GM12873 (cell line): Measurements from ENCODE around the gene TBC1D9B.

ENCODE experiments used
- CTCF ChIP-seq: IDR thresholded peaks from 2 replicates; pipeline ENCODE4 v1.5.1; 2012; ENCODE audit warnings: low read depth, mild to moderate bottlenecking, moderate library complexity, low read length, control low read depth; ENCODE audit not compliant: insufficient read depth; ENCODE audit errors: missing control alignments

Gene TBC1D9B

GRCh38 chr5:179927824-179928223 lies 20.1 kb upstream of the TBC1D9B start:
- TF ChIP-seq CTCF, result no peak

- TF ChIP-seq CTCF, result no peak
Measured at GRCh38 chr5:179926657-179927056, 19.0 kb upstream of the TBC1D9B start.

DNA sequence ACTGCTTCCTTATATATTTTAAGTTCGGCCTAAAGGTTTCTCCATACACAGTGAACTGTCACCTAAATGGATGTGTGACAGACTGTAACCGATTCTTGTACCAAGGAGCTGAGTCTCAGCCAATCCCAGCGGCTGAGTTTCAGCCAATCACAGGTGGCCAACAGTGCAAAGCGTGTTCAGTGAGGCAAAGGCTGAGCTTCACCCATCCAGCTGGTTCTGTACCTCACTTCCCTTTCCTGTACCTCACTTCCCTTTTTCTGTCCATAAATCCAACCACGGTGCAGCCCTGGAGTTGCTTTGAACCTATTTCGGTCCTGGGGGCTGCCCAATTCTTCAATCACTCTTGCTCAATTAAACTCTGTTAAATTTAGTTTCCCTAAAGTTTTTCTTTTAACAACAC lies 15.7 kb upstream of the TBC1D9B start:
- TF ChIP-seq CTCF, result no peak

GRCh38 chr5:179920175-179920574 lies 12.5 kb upstream of the TBC1D9B start:
- TF ChIP-seq CTCF, result no peak

GRCh38 chr5:179919487-179920060 lies 11.9 kb upstream of the TBC1D9B start:
- TF ChIP-seq CTCF, result no peak

DNA sequence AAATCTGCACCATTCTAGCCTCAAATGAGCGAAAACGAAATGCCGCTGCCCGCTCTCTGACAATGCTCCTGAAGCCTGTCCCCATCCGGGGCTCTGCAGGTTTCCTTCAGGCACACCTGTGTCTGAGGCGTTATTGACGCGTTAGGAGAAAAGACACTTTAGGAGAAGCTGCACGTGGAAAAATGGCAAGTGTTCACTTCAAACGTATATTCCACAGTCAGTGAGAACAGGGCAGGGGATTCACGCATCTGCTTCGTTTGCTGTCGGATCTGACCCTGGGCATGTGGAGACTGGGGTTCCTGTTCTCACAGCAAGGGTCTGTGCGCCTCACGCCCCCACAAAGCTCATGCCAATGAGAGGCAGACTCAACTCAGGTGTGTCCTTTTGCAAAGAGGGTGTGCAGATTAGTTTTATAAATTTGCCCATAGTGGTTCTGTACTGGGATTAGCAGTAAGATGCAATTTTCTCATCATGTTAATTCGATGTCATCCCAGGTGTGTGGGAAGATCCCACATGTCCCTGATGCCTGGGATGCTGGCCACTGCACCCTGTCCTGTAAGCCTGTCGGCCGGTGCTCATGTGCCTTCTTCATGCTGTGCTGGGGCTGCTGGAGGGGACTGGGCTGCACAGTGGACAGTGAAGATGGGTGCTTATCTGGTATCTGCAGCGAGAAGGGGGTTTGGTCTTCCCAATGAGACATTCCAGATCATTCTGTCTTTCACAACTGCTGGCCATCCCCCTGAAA lies 11.2 kb upstream of the TBC1D9B start:
- TF ChIP-seq CTCF, result no peak

DNA sequence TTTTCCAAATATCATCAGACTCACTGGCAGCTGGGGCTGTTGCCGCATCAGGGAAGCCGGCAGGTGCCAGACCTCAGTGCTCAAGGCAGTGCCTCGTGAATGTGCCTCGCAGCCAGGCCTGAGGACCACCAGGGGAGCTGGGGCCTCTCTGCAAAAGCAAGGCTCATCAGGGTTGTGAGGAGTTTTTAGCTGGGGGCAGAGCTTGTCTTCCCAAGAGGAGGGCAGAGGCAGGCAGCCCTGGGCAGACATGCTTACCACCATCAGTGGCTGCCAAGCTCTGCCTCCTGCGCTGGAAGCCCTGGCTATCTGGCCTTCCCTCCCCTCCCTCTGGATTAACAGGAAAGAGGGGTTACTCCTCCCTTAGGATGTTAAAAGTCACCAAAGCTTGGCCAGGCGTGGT lies 8.8 kb upstream of the TBC1D9B start:
- TF ChIP-seq CTCF, result no peak
